Pons (tissue), 1 donor: ENCODE results near the gene SAMHD1.
"Not testable (repeated sequence)": the region's sequence is repeated elsewhere in the genome, so short reads cannot be mapped to it uniquely, and the experiment has no call there.

Experiments used
- DNase-seq: peaks from one replicate; pipeline ENCODE4 v3.0.0-alpha.2; 2016; ENCODE audit warnings: low spot score

Gene SAMHD1

DNA sequence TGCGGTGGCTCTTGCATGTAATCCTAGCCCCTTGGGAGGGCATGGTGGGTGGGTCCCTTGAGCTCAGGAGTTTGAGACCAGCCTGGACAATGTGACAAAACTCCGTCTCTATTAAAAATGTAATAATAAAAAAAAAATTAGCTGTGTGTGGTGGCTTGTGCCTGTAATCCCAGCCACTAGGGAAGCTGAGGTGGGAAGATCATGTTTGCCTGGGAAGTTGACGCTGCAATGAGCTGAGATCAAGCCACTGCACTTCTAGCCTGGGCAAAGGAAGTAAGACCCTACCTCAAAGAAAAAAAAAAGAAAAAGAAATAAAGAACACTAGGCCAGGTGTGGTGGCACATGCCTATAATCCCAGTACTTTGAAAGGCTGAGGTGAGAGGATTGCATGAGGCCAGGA is 4.5 kb upstream of the SAMHD1 start:
- DNase-seq, result no peak

DNA sequence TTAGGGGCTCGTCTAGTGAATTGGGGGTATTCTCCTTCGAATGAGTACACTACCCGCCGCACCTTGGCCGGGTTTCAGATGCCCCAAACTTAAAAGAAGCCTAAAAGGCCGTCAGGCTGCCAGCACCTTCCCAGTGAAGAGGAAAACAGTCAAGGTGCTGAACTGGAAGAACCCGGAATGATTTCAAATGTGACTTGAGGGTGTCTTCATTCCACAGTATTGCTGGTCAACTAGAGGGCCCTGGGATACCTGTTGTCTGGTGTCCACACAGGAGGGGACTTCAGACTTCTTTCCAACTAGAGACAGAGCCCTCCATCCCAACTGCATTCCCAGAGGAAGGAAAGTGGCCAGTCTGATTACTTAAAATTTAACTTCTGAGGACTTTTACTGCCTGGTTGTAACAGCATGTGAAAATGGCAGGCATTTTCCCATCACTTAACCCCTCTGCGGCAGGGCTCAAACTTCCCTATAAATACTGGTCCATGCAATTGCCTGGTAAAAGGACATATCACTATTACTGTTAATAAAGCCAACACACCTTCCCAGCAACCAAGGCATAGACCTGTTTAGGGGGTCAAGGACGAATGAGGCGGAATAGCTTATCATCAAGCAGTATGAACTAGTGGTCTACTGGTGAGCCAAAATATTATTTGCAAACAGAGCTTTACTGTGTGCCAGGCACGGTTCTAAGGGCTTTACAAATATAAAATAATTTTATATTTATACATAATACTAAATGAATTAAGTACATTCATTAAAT is 651 bp upstream of the SAMHD1 start:
- DNase-seq, result no peak

DNA sequence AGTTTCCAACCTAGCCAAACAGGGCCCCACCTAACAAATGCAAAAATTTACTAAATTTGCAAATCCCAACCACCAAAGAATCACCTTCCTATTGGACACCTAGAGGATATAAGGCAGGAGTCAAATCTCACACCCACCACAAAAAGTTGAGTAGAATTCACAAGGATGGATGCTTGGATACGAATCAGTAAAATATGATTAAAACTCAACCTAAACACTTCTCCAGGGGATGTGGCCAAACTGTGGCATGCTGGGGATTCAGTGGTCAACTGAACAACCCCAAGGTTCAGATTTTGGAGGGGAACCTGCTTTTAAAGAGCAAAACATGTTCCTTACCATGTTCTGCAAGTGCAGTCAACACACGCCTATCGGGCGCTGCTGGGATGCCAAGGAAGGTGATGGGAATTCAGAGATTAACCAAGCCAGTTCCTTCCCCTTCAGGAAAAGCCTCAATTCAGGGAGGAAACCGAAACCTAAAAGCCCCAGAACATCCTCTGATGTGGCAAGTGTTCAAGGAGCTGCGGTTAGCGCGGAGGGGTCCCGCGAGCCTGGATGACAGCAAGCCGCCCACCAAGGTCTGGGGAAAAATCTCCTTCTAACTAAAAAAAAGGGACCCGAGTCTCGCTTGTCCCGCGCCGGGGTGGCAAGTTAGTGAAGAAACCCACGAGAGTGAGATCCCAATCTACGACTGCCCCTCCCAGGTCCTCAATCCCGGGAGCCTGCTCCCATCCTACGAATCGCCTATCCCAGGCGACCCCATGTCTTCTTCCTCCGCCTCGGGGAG is 902 bp downstream of the SAMHD1 start:
- DNase-seq, result peak; percentile 35

DNA sequence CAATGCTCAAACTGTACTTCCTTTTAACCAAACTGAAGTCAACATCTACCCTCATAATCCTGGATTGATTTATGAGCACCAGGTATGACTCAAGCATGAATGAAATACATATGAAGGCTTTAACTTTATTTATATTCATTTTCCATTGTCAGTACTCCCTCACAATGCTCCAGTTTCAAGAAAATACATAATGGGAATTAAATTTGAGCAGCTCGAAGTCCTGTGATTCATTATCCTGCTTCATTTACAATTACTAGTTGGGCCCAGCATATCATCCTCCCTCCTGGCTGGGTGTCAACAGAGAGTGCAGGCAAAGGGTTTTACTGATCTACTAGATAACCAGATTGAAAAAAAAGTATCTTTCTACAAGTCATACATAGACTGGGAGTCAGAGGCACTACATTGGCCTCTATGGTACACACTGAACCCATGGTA is 10.1 kb downstream of the SAMHD1 start:
- DNase-seq, result no peak

DNA sequence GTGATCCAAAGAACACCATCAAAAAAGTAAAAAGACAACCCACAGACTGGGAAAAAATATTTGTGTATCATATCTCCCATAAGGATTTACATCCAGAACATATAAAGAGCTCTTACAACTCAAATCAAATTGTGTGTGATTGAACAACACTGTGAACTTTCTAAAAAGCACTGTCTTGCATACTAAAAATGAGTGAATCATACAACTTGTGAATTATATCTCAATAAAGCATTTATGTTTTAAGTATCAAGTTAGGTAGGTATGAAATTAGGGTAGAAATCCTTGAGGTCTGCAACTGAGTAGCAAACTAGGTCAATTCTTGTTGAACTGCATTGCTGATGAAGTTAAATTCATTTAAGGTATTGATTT is 14.1 kb downstream of the SAMHD1 start:
- no peak for DNase-seq

DNA sequence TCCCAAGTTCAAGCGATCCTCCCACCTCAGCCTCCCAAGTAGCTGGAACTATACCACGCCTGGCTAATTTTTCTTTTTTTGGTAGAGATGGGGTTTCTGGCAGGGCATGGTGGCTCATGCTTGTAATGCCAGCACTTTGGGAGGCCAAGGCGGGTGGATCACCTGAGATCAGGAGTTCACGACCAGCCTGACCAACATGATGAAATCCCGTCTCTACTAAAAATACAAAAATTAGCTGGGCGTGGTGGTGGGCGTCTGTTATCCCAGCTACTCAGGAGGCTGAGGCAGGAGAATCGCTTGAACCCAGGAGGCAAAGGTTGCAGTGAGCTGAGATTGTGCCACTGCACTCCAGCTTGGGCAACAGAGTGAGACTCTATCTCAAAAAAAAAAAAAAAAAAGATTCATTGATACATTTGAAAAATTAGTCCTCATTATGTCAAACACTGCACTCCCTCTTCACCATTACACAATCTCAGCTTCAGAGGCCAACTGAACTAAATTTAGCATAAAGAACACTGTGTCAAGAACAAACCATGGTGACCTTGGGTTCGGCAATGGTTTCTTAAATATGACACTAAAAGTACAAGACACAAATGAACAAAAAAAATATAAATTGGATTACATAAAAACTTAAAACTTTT is 14.6 kb downstream of the SAMHD1 start:
- DNase-seq, result not testable (repeated sequence)

DNA sequence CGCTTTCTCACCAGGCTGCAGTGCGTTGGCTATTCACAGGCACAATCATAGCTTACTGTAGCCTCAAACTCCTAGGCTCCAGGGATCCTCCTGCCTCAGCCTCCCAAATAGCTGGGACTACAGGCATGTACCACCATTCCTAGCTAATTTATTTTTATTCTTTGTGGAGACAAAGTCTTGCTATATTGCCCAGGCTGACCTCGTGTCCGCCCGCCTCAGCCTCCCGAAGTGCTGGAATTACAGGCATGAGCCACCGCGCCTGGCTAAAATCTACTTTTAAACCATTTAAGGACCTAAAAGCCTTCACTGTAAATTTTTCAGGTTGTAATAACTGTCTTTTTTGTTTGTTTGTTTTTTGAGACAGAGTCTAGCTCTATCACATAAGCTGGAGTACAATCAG is 15.2 kb downstream of the SAMHD1 start:
- DNase-seq, result no peak

DNA sequence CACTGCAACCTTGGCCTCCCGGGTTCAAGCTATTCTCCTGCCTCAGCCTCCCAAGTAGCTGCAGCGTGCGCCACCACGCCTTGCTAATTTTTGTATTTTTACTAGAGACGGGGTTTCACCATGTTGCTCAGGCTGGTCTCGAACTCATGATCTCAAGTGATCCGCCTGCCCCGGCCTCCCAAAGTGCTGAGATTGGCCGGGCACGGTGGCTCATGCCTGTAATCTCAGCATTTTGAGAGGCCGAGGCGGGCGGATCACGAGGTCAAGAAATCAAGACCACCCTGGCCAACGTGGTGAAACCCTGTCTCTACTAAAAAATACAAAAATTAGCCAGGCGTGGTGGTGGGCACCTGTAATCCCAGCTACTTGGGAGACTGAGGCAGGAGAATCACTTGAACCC is 17.9 kb downstream of the SAMHD1 start:
- not testable (repeated sequence) for DNase-seq

DNA sequence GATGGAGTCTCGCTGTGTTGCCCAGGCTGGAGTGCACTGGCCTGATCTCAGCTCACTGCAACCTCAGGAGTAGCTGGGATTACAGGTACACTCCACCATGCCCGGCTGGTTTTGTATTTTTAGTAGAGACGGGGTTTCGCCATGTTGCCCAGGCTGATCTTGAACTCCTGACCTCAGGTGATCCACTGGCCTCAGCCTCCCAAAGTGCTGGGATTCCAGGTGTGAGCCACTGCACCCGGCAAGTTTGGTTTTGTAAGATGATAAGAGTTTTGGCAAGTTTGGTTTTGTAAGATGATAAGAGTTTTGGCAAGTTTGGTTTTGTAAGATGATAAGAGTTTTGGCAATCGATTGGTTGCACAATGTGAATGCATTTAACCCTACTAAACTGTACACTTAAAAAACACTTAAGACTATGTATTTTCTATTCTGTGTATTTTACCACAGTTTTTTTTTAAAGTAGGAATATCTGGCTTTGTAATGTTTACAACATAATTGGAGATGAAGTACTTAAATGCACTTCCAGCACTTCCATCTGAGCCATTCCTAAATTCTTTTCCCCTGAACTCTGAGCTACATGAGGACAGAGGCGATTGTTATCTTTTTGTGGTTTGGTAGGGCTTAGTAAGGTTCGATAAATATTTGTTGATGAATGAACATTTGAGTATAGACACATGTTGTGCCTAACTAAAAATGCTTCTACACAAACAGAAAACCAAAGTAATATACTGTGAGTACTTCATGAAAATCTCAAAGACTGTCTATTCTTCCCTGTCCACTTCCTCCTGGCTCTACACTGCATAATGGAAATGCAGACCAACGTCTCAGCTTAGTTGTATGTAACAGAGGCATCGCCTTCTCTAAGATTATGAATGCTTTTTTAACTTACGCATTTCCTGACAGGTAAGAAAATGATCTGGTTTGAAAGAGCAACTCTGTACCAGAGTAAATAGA is 18.8 kb downstream of the SAMHD1 start:
- no peak for DNase-seq

DNA sequence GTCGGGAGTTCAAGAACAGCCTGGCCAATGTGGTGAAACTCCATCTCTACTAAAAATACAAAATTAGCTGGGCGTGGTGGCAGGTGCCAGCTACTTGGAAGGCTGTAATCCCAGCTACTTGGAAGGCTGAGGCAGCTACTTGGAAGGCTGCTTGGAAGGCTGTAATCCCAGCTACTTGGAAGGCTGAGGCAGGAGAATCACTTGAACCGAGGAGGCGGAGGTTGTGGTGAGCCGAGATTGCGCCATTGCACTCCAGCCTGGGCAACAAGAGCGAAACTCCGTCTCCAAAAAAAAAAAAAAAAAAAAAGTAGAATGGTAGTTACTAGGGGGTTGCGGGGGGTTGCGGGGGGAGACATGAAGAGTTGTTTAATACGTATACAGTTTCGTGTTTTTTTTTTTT is 19.4 kb downstream of the SAMHD1 start:
- not testable (repeated sequence) for DNase-seq

DNA sequence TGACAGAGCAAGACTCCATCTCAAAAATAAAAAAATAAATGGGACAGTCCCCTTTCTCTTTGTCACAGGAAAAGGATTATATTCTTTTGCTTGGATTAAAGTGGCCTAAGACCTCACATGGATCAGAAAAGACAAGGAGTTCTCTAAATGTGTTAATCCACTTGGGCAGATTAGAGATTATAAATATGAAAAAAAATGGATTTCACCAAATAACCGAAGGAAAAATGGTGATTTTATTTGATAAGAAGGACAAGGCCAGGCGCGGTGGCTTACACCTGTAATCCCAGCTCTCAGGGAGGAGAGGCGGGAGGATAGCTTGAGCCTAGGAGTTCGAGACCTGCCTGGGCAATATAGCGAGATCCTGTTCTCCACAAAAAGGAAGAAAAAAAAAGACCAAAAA is 21.8 kb downstream of the SAMHD1 start:
- no peak for DNase-seq

DNA sequence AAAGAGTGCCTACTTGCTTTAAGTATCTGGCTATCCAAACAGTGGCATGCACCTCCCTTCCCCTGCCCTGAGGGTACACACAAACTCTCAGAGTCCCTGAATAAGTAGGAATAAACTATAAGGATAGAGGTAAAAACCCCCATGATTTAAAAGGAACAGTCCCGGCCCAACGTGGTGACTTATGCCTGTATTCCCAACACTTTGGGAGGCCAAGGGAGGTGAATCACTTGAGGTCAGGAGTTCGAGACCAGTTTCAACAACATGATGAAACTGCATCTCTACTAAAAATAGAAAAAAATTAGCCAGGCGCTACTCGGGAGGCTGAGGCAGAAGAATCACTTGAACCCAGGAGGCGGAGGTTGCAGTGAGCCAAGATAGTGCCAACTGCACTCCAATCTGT is 22.2 kb downstream of the SAMHD1 start:
- DNase-seq, result no peak

DNA sequence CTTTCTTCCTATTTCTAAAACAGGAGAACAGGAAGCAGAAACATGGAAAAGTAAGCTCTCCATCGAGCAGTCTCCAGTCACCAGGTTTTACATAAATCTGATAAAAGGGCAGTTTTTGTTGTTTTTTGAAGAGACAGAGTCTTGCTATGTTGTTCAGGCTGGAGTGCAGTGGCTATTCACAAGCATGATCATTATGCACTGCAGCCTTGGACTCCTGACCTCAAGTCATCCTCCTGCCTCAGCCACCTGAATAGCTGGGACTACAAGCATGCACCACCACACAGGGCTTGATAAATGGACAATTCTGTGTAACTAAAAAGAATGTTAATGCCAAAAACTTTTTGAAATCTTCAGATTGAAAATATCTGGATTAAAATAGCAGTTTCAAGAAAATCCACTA is 23.8 kb downstream of the SAMHD1 start:
- no peak for DNase-seq

DNA sequence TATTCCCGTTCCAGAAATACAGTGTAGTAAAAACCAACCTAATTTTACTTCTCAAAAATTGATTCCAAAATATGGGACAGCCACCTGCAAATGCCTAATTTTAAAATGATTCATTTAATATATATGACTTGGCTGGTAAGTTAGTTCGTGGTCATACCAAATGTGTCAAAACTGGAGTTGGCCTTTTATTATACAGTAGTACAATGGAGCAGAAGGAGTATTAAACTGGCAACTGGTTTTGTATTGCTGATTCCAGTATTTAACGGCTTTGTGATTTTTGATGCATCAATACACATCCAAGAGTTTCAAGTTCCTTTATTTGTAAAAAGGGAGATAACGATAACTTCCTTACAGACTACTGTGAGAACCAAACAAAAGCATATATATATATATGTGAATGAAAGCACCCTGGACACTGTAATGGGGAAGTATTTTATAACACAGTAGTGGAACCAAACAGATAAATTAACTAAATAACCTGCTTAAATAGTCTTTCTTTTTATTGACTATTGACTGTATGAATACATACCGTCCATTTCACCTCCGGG is 24.8 kb downstream of the SAMHD1 start:
- no peak for DNase-seq

DNA sequence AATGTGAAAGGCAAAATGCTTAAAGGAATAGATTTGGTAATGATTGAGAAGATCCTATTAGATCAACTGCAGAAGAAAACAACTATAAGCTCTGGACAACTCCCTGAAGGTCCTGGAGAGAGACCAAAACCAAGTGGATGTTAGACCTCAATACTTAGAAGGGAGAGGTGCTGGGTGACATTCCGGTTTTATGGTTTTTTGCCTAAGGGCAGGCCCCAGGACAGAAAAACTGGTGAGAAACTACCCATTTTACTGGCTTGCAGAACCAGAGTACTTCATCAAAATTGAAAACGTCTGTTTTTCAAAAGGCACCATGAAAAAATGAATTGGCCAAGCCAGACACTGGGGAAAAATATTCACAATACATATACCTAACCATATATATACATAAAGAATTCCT is 26.3 kb downstream of the SAMHD1 start:
- DNase-seq, result no peak

DNA sequence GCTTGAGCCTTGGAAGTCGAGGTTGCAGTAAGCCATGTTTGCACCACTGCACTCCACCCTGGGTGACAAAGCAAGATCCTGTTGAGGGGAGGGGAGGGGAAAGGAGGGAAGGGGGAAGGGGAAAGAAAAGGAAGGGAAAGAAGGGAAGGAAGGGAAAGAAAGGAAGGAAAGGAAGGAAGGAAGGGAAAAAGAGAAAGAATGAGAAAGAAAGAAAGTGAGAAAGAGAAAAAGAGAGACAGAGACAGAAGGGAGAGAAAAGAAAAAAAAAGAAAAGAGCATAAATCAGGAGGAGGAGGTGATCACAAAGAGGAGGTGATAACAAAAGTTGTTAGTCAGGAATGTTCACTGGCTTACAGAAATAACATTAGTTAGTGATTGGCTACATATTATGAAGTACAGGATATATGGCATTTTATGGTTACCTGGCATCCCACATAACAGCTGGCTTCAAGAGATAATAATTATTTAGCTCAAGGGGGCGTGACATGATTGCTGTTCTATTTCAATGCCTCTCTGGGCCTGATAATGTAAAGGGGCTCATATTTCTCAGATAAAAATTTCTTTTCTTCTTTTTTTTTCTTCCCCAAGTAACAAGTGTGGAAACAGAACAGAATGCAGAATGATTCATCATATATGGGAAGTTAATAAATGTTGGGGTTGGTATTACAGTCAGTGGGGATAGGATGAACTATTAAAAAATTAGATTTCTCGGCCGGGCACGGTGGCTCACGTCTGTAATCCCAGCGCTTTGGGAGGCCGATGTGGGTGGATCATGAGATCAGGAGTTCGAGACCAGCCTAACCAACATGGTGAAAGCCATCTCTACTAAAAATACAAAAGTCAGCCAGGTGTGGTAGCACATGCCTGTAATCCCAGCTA is 27.1 kb downstream of the SAMHD1 start:
- DNase-seq, result no peak

DNA sequence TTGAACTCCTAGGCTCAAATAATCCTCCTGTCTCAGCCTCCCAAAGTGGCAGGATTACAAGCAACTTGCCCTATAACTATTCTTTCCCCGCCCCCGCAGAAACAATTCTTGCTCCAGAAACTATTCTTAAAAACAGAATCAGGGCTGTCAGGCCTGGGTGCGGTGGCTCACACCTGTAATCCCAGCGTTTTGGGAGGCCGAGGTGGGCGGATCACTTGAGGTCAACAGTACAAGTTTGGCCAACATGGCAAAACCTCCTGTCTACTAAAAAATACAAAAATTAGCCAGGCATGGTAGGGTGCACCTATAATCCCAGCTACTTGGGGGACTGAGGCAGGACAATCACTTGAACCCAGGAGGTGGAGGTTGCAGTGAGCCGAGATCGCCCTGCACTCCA is 31.2 kb downstream of the SAMHD1 start:
- no peak for DNase-seq

DNA sequence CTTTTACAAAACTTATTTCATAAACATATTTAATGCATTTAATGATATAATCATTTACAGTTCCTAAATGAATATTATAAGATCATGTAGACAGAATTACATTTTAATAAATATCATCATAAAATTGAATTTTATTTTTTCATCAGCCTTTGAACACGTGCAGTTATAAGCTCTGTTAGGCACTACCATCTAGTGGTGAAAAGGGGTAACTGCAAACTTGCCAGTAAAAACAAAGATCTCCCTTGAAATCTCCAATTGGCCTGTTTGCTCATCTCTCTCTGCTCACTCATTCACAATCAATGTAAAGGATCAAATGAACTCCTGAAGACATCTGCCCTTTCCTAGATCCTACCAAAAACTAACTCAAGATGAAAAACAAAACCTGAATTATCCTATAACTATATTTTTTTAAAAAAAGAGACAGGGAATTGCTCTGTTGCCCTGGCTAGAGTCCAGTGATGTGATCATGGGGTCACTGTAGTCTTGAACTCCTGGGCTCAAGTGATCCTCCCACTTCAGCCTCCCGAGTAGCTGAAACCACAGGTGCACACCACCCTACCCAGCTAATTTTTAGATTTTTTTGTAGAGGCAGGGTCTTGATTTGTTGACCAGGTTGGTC is 31.7 kb downstream of the SAMHD1 start:
- peak; percentile 79 for DNase-seq

DNA sequence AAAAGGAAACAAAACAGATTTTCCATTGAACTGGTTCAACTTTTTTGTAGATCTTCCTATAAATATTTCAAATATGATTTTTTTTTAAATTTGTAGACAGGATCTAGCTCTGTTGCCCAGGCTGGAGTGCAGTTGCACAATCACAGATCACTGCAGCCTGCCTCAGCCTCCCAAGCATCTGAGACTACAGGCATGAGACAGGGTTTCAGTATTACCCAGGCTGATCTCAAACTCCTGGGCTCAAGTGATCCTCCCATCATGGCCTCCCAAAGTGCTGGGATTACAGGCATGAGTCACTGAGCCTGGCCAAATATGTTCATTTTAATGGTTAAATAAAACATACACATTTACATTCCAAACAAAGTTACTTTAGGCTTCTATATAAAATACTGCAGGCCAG is 33.6 kb downstream of the SAMHD1 start:
- DNase-seq, result no peak

DNA sequence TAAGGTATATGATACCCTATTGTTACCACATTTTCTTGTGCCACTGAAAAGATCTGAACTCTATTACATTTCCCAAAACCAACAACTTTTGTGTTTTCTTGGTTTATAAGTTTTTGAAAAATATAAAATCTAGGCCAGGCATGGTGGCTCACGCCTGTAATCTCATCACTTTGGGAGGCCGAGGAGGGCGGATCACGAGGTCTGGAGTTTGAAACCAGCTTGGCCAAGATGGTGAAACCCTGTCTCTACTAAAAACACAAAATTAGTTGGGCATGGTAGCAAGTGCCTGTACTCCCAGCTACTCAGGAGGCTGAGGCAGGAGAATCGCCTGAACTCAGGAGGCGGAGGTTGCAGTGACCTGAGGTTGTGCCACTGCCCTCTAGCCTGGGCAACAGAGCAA is 34.3 kb downstream of the SAMHD1 start:
- DNase-seq, result no peak
